GM12878 (cell line): Measurements from ENCODE around the gene CXCL12. TPM values are rescaled to one million over a fixed set of nuclear protein-coding genes. Genes with fewer than 3 reads are reported as not detected.

Experiments used
- ATAC-seq: fragments of 200-7000 bp; cut with Tn5 transposase; 3 replicates; pipeline ENCODE4 v1.9.1; 2020; ENCODE audit warnings: mild to moderate bottlenecking, moderate library complexity
- BruUV-seq: library from RNA; stranded (reverse); fragments of 400-500 nt; replicated peaks from 2 replicates; lab custom pipeline; 2021; lab: Mats Ljungman, UMichigan
- CTCF ChIA-PET: fragments of 300-600 bp; sonication (Branson Sonifier 250); formaldehyde crosslinking; extraction: SDS; loops from one replicate; lab custom pipeline; 2021; ENCODE audit warnings: inconsistent platforms; lab: Yijun Ruan, JAX
- POLR2A ChIA-PET: fragments of 350-600 bp; formaldehyde crosslinking; extraction: SDS; loops from one replicate; lab custom pipeline; 2021; ENCODE audit warnings: inconsistent platforms; lab: Charles Lee
- RAD21 ChIA-PET: fragments of 300-600 bp; sonication (Branson Sonifier 250); formaldehyde crosslinking; loops from one replicate; lab custom pipeline; 2023; ENCODE audit warnings: antibody characterized with exemption; ENCODE audit not compliant: unreplicated experiment; lab: Charles Lee
- SMC1A ChIA-PET: fragments of 300-600 bp; sonication (Branson Sonifier 250); formaldehyde crosslinking; loops from one replicate; lab custom pipeline; 2023; ENCODE audit not compliant: unreplicated experiment, uncharacterized antibody; lab: Charles Lee
- DNase-seq: peaks from one replicate; pipeline ENCODE4 v3.0.0-alpha.2; 2011; ENCODE audit warnings: low read depth, low spot score
- FAIRE-seq: peaks from 3 replicates; lab custom pipeline; 2011; peaks lifted over from hg19 to GRCh38; lab: Jason Lieb, UNC
- H2AFZ ChIP-seq: 2 replicates; pipeline ENCODE4 v1.6.0; 2011; ENCODE audit warnings: low read depth, low read length, control low read depth; ENCODE audit not compliant: control insufficient read depth
- H3K27ac ChIP-seq: 2 replicates; pipeline ENCODE4 v1.5.1; 2011; ENCODE audit warnings: control low read depth; ENCODE audit not compliant: control insufficient read depth, insufficient read depth
- H3K27me3 ChIP-seq, 2 experiments: replicated peaks in 1 of 2; 2 replicates each; pipeline versions ENCODE4 v1.6.0 to v1.6.1; 2011; ENCODE audit warnings: low read length in 1 of 2; ENCODE audit not compliant: control insufficient read depth in 2 of 2, insufficient read depth in 2 of 2
- H3K36me3 ChIP-seq, 2 experiments: 2 replicates each; pipeline ENCODE4 v1.5.1; 2011; ENCODE audit warnings: low read length in 1 of 2; ENCODE audit not compliant: control insufficient read depth in 2 of 2, insufficient read depth in 2 of 2
- H3K4me1 ChIP-seq: 2 replicates; pipeline ENCODE4 v1.6.1; 2011; ENCODE audit warnings: mild to moderate bottlenecking, low read length, moderate library complexity, mixed read lengths; ENCODE audit not compliant: control insufficient read depth, insufficient read depth
- H3K4me2 ChIP-seq: 2 replicates; pipeline ENCODE4 v1.6.0; 2011; ENCODE audit warnings: control low read depth; ENCODE audit not compliant: control insufficient read depth, insufficient read depth
- H3K4me3 ChIP-seq: fragments of 200-600 bp; sonication (generic); 2 replicates; pipeline ENCODE4 v1.5.1; 2016
- H3K79me2 ChIP-seq: 2 replicates; pipeline ENCODE4 v1.6.0; 2011; ENCODE audit warnings: low read length; ENCODE audit not compliant: control insufficient read depth, insufficient read depth
- H3K9ac ChIP-seq: 2 replicates; pipeline ENCODE4 v1.8.0; 2011; ENCODE audit warnings: low read length, control low read depth, mixed read lengths; ENCODE audit not compliant: control insufficient read depth, insufficient read depth
- H3K9me3 ChIP-seq: replicated peaks from 3 replicates; pipeline ENCODE4 v1.5.1; 2011; ENCODE audit warnings: mild to moderate bottlenecking, low read length; ENCODE audit not compliant: control insufficient read depth, insufficient read depth
- H4K20me1 ChIP-seq: 2 replicates; pipeline ENCODE4 v1.6.0; 2011; ENCODE audit not compliant: control insufficient read depth, insufficient read depth
- CHD1 ChIP-seq: IDR thresholded peaks from 2 replicates; pipeline ENCODE4 v1.6.1; 2012; ENCODE audit warnings: low read depth, low read length, improper control_type of control experiment
- IKZF1 ChIP-seq: fragments of 450-650 bp; conservative IDR thresholded peaks from 2 replicates; pipeline ENCODE4 v1.6.1; 2017; ENCODE audit warnings: antibody characterized with exemption, mild to moderate bottlenecking
- MEF2B ChIP-seq: fragments of 450-650 bp; IDR thresholded peaks from 2 replicates; pipeline ENCODE4 v1.6.1; 2018; ENCODE audit warnings: mild to moderate bottlenecking, moderate library complexity; ENCODE audit not compliant: partially characterized antibody, poor library complexity, severe bottlenecking
- SRF ChIP-seq, 2 experiments: IDR thresholded peaks; 2 replicates each; pipeline ENCODE4 v1.6.1; 2011; ENCODE audit warnings: low read depth in 2 of 2, low read length in 2 of 2, mild to moderate bottlenecking in 1 of 2, moderate library complexity in 1 of 2
- WGBS: methylation state at CpG from one replicate; pipeline ENCODE4 v1.1.6; 2016; ENCODE audit warnings: low lambda C conversion rate; ENCODE audit not compliant: insufficient replicate concordance, insufficient coverage; ENCODE audit errors: missing lambda C conversion rate; 5-methylcytosine and 5-hydroxymethylcytosine counted together
- in situ Hi-C: fragments of 300-500 bp; cut with MboI; formaldehyde crosslinking; loops from 9 replicates; pipeline ENCODE4 v1.14.3; 2018; ENCODE audit warnings: mixed read lengths
- intact Hi-C: fragments of 100-400 bp; cut with micrococcal nuclease; formaldehyde crosslinking; loops from one replicate; pipeline ENCODE4 v1.14.2; 2022; ENCODE audit not compliant: unreplicated experiment
- polyA plus RNA-seq, 11 experiments: library from polyadenylated mRNA; depleted of rRNA in 4 of 11; unstranded in 6 of 11; stranded (reverse) in 5 of 11; fragments of >200 nt; fragmentation: Nextera tagmentation in 4 of 11; fragmentation: Illumina TruSeq in 1 of 11; extraction: Ambion mirVana in 4 of 11; extraction: Trizol in 1 of 11; gene quantifications; 1 replicate in 1 of 11; 2 replicates in 10 of 11; pipeline versions ENCODE4 v1.2.1 to v1.2.3, GENCODE V29; 2011 to 2016; ENCODE audit warnings: inconsistent platforms in 2 of 11, missing spikeins in 2 of 11, low read depth in 1 of 11
- total RNA-seq, 4 experiments: library from RNA; depleted of rRNA in 3 of 4; stranded (reverse); fragments of >200 nt in 3 of 4; fragmentation: Illumina TruSeq in 1 of 4; extraction: Trizol in 1 of 4; gene quantifications; 2 replicates each; pipeline versions ENCODE4 v1.2.1 to v1.2.3, GENCODE V29; 2013 to 2021
- TF ChIP-seq, protein P1 (sequence below): IDR thresholded peaks from 2 replicates; pipeline ENCODE4 v1.6.1; 2011; ENCODE audit warnings: mild to moderate bottlenecking, low read depth, low read length, moderate library complexity; ENCODE audit not compliant: insufficient replicate concordance

CXCL12 gene
- total and polyA plus RNA-seq, 10 of the 15 experiments (the other 5 are each of a cell fraction or from before 2014, with no cell fraction given): 0.03 to 4.5 (median 0.53) TPM

DNA sequence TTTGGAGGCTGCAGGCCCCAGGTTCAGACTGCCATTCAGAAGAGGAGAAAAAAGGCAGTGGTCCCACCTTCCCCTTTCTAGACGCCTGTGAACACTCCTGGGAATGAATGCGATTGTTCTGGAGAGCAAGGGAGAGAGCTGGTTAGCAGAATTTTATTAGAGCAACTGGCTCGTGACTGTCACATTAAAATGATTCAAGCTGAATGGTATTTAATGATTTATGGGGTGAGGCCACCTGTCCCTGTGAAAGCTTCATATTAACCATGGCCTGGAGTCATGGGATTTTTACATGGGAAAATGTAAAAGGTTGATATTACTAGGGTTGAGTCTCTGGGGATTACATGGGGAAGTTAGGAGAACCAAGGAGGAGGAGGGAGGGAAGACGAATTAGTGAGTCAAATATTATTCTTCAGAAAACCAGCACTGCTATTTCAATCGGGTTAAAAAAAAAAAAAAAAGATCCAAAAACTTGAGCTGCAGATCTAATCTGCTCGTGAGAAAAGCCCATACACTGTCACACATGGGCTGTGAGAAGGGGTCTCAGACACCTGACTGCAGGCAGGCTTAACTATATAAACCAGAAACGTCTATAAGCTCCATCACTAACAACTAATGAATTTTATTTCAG, 8.3 kb downstream of the CXCL12 start:
- H3K9me3 ChIP-seq: no peaks in the 10 kb centered on the region
- ChIA-PET CTCF (interaction anchor here (0.6 kb wide), 2 partner anchors 10 to 18 kb away, joined by 3 read pairs; no protein-coding TSS in a partner anchor), POLR2A (interaction anchor here (0.6 kb wide), 1 partner anchor 123 kb away, joined by 3 read pairs; no protein-coding TSS in a partner anchor), SMC1A (interaction anchor here (1.0 kb wide), 2 partner anchors 9 to 85 kb away, joined by 3 to 5 read pairs; no protein-coding TSS in a partner anchor)
- H2AFZ ChIP-seq: no peak overlapping the region
- intact Hi-C loops: no loop called here
- no peak overlapping the region for H3K9ac ChIP-seq
- ATAC-seq (no peak), FAIRE-seq (no peak)
- H3K27me3 ChIP-seq: no peaks in the 10 kb centered on the region; a peak in 1 of 4 replicates
- H4K20me1 ChIP-seq: no peaks in the 10 kb centered on the region
- H3K4me2 ChIP-seq: no peak overlapping the region
- H3K79me2 ChIP-seq: no peaks in the 10 kb centered on the region
- TF ChIP-seq MEF2B: peak; percentile 35
- no peak for TF ChIP-seq CHD1
- TF ChIP-seq, protein P1, sequence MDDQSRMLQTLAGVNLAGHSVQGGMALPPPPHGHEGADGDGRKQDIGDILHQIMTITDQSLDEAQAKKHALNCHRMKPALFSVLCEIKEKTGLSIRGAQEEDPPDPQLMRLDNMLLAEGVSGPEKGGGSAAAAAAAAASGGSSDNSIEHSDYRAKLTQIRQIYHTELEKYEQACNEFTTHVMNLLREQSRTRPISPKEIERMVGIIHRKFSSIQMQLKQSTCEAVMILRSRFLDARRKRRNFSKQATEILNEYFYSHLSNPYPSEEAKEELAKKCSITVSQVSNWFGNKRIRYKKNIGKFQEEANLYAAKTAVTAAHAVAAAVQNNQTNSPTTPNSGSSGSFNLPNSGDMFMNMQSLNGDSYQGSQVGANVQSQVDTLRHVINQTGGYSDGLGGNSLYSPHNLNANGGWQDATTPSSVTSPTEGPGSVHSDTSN: no peak
- TF ChIP-seq IKZF1: no peak
- TF ChIP-seq, all 136 proteins: peak for 1
- no peak overlapping the region for H3K4me3 ChIP-seq
- H3K27ac ChIP-seq: no peak overlapping the region
- in situ Hi-C loops: loop anchor here (25.0 kb wide), 1 partner anchor 486 kb away; no protein-coding TSS in a partner anchor
- RAD21 ChIA-PET: interaction anchor here (0.7 kb wide), 1 partner anchor 13 kb away, joined by 3 read pairs; no protein-coding TSS in a partner anchor
- H3K36me3 ChIP-seq: no peaks in the 10 kb centered on the region
- no peak for DNase-seq
- WGBS: 4% methylated on average over 5 of the region's 7 CpGs
- no TSS peak for BruUV-seq
- no peaks in the 10 kb centered on the region for H3K4me1 ChIP-seq

DNA sequence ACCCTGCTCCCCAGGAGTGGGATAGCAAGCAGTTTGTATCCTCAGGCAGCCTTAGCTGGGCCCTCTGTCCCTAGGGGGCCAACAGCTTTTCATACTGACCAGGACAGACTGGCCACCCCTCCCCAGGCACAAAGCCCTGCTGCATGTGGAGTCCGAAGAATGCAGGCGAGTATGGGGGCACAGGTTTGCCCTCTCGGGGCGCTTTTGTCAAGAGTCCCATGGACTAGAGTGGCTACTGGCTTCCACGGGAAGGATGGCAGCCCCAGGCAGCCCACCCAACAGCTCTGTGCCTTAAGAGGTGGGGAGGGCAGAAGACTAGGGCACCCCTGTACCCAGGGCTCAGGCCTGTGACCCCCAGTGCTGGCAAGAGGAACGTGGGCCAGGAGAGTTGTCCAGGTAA, 10.7 kb downstream of the CXCL12 start:
- H3K27me3 ChIP-seq: no peaks in the 10 kb centered on the region; a peak in 1 of 4 replicates
- SMC1A ChIA-PET: no interaction called here
- no peak overlapping the region for H3K27ac ChIP-seq
- no peak overlapping the region for H3K9ac ChIP-seq
- H3K4me2 ChIP-seq: no peak overlapping the region
- WGBS: 51% methylated on average over 6 of the region's 6 CpGs
- intact Hi-C loops (no loop called here), in situ Hi-C loops (no loop called here)
- FAIRE-seq (no peak), ATAC-seq (no peak), DNase-seq (no peak)
- no peaks in the 10 kb centered on the region for H3K9me3 ChIP-seq
- no peak overlapping the region for H3K4me3 ChIP-seq
- POLR2A ChIA-PET: no interaction called here
- no TSS peak for BruUV-seq
- no peaks in the 10 kb centered on the region for H3K79me2 ChIP-seq
- no peaks in the 10 kb centered on the region for H4K20me1 ChIP-seq
- H2AFZ ChIP-seq: no peak overlapping the region
- H3K4me1 ChIP-seq: no peaks in the 10 kb centered on the region
- RAD21 ChIA-PET: no interaction called here
- no peak for TF ChIP-seq SRF (IDR thresholded peaks at IDR 0.05; ENCODE audit: low read depth in 2 of 2, low read length in 2 of 2)
- CTCF ChIA-PET: interaction anchor here (2.1 kb wide), 1 partner anchor 12 kb away, joined by 8 read pairs; no protein-coding TSS in a partner anchor
- no peaks in the 10 kb centered on the region for H3K36me3 ChIP-seq
